Thyroid gland (tissue), 4 donors: ENCODE measurements around the gene PDCD7.

Experiments used
- CTCF ChIP-seq, 6 experiments: fragments of 200-600 bp in 3 of 6; fragments of 450-650 bp in 3 of 6; sonication (generic) in 3 of 6; IDR thresholded peaks; one replicate each; pipeline ENCODE4 v1.5.1; 2016 to 2019; ENCODE audit warnings: antibody characterized with exemption in 6 of 6, mild to moderate bottlenecking in 2 of 6, inconsistent platforms in 1 of 6, moderate library complexity in 1 of 6
- POLR2A ChIP-seq, 2 donors: fragments of 450-650 bp; IDR thresholded peaks; one replicate each; pipeline ENCODE4 v1.6.1; 2017; ENCODE audit warnings: antibody characterized with exemption in 2 of 2, mild to moderate bottlenecking in 2 of 2, moderate library complexity in 1 of 2

GRCh38 chr15:65165875-65166274, 32.3 kb upstream of the PDCD7 start:
- TF ChIP-seq CTCF (IDR thresholded peaks at IDR 0.05), result no peak
- no peak for TF ChIP-seq POLR2A (IDR thresholded peaks at IDR 0.05)
